ENCODE results near the gene MAP3K4.

The MAP3K4 gene

GRCh38 chr6:161009991-161010390, 18.4 kb downstream of the MAP3K4 start:
- DNase-seq: no peak

GRCh38 chr6:161010418-161010817, 18.8 kb downstream of the MAP3K4 start:
- no peak for DNase-seq

GRCh38 chr6:161011492-161012480, 20.2 kb downstream of the MAP3K4 start:
- no peak for DNase-seq

- no peak for DNase-seq
These were observed 22.1 kb downstream of the MAP3K4 start for GRCh38 chr6:161013695-161014094.

- DNase-seq: no peak
These were observed 26.4 kb downstream of the MAP3K4 start for GRCh38 chr6:161017766-161018564.

GRCh38 chr6:161019324-161019839, 27.8 kb downstream of the MAP3K4 start:
- no peak for DNase-seq

GRCh38 chr6:161021543-161021942, 30.0 kb downstream of the MAP3K4 start:
- no peak for DNase-seq

- no peak for DNase-seq
These were observed 30.6 kb downstream of the MAP3K4 start for GRCh38 chr6:161021998-161022743.

DNA sequence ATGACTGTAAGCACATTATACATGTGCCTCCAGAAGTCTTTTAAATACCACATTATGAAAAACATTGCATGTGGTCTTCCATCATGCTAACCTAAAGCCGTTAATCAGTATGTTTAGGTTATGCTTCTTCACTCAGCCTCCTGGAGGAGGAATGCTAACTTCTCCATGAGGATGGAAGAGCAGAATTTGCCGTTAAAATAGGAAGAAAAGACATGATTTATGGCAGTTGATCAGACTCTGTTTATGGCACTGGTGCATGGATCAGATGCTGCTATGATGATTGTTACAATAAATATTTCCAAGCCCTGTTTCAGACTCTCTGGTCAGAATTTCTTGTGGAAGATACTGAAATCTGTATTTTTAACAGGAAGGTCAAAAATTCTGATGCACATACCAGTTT, 31.7 kb downstream of the MAP3K4 start:
- DNase-seq: no peak

GRCh38 chr6:161024364-161024920, 32.9 kb downstream of the MAP3K4 start:
- no peak for DNase-seq

DNA sequence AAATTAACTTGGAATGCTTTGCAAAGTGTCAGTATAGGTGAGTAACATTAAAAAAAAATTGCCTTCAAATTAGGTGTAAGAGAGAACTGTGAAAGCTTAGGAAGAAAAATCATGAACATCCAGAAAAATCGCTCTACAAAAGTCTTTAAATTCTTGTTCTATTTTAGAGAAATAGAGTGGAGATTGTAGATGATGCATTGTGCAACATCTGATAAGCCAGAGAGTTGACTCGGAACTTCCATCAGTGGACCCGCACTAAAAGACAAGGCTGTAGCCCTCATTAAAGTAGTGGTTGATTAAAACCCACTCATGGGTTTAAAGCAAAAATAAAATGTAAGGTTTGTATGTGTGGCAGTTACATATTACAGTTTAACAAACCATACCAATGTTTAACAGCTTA, 35.8 kb downstream of the MAP3K4 start:
- DNase-seq: no peak

- DNase-seq: no peak
These were observed 37.7 kb downstream of the MAP3K4 start for GRCh38 chr6:161029195-161029809.

GRCh38 chr6:161031721-161032495, 40.3 kb downstream of the MAP3K4 start:
- no peak for DNase-seq

- no peak for DNase-seq
These were observed 42.1 kb downstream of the MAP3K4 start for GRCh38 chr6:161033667-161034066.

DNA sequence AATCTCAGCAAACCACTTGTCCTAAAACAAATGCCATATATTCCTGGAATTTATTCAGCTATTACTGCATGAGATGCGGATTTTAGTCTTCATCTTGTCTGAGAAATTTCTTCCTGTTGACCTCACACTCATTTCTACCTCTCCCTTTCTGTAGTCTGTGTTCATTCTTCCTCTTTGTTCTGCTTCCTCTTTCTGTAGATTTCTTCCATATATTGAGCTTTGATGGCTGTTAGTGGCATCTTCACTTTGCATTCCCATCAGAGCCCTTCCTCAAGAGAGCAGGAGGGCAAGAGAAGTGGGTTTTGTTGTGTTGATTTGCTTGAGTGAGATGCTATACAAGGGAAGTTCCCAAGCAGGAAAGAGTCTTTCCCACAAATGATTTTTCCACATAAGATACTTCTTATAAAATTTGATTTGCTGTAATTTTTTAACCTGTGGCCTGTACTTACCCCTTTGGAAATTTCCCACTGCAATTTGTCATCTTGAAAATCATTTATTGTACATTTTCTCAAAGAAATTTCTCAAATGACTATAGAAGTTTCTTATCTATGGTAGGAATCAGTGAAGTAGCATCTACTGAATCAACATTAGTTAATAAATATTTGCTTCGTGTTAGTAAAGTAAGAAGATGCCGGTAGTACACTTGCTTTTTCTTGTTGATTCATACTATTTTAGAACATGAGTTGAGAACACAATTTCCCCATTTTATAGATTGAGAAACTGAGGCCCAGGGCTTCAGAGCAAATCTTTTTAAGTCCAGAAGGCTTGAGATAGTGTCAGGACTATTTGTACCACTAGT, 43.8 kb downstream of the MAP3K4 start:
- DNase-seq: no peak

GRCh38 chr6:161035981-161036263, 44.4 kb downstream of the MAP3K4 start:
- no peak for DNase-seq

- DNase-seq: no peak
These were observed 46.3 kb downstream of the MAP3K4 start for GRCh38 chr6:161037873-161038228.

GRCh38 chr6:161038229-161039031, 46.9 kb downstream of the MAP3K4 start:
- DNase-seq: peak; percentile 42

DNA sequence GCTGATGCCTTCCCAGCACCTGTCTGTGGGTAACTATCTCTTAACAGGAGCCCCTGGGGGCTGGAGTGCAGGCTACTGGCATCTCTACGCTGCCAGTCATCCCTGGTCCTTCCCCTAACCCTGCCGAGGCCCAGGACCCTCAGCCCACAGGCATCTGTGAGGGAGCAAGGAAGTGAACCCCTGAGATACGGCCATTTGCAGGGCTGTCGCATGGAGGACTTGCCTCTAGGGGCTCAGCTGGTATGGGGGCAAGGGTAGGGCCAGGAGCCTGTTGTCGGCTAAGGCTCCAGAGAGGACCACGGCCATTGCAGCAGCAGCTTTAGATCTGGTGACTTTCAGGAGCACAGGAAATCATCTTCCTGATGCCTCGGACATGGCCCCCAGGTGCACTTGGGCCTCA, 49.7 kb downstream of the MAP3K4 start:
- no peak for DNase-seq

- DNase-seq: no peak
These were observed 52.8 kb downstream of the MAP3K4 start for GRCh38 chr6:161044335-161044734.

Data from left hindlimb (tissue), 1 donor.